SH-SY5Y (cell line): Measurements from ENCODE around the gene TRDN.

Experiments
- GATA2 ChIP-seq: IDR thresholded peaks from 2 replicates; pipeline ENCODE4 v1.6.1; 2011; ENCODE audit warnings: mild to moderate bottlenecking, low read depth, low read length
- GATA3 ChIP-seq: IDR thresholded peaks from 2 replicates; pipeline ENCODE4 v1.6.1; 2011; ENCODE audit warnings: low read depth, mild to moderate bottlenecking, low read length, moderate library complexity

DNA sequence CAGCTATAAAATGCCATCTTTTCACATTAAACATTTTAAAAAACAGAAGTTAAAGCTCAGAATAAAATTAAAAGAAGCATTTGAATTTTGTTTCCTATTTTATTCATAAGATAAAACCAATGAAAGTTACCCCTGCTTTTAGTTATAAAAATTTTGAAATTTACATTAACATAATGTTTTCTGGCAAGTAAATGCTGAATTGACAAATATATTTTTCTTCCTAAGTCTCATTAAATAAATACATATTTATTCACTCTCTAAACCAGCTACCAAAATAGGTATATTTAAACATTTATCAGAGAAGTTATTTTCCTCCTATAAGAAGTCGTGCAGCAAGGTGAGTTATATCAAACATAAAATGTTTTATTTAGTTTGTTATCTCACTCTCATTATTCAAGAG, 213.6 kb downstream of the TRDN start:
- TF ChIP-seq GATA2 = no peak
- no peak for TF ChIP-seq GATA3
